ENCODE data around the gene AARSD1.
"Not testable (repeated sequence)": the region's sequence is repeated elsewhere in the genome, so short reads cannot be mapped to it uniquely, and the experiment has no call there.

AARSD1 gene

GRCh38 chr17:42920106-42920900 lies 44.0 kb downstream of the AARSD1 start:
- DNase-seq (ENCODE audit: low read depth, low spot score) = no peak

- DNase-seq (ENCODE audit: low read depth, low spot score) = not testable (repeated sequence)
Observed at GRCh38 chr17:42919522-42920077, 44.7 kb downstream of the AARSD1 start.

DNA sequence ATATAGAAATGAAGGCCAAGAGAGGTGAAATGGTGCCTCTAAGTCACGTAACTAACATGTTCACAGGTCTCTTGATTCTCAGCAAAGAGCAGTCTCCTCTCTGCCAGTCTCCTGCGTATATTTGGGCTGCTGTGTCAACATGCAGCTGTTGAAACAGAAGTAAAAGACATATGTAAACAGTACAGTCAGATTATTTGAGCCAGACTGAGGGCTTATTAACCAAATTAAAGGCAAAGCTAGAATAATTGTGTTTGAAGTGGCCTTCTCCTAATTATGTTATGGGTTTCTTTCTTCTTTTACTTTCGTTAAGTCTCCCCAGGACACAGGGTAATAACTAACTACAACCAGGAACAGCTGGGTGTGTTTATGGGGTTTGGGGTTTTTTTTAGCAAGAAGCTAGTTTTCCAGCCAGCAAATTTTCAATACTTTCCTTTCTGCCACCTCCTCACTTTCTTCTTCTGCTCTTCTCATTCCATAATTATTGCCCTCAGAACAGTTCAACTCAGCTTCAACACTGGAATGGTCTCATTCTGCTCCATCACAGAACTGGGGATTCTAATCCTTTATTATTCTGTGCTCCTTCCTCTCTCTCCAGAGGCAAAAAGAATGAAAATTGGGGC lies 45.2 kb downstream of the AARSD1 start:
- no peak for DNase-seq (ENCODE audit: low read depth, low spot score)

DNA sequence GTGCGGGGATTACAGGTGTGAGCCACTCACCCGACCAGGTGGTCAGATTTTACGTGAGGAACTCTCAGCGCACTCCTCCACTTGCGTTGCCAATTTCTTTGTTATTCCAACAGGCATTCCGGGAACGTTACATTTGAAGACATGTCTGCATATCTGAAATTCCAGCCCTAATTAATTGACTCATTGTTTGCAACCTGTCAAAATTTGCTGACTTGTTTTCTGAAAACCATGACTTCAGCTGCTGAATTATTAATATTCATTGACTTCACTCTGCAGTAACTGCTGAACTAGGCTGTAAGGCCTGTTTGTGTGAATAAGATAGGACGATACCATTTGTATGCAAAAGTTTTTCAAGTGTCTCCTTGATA lies 47.0 kb downstream of the AARSD1 start:
- DNase-seq (ENCODE audit: low read depth, low spot score) = no peak

DNA sequence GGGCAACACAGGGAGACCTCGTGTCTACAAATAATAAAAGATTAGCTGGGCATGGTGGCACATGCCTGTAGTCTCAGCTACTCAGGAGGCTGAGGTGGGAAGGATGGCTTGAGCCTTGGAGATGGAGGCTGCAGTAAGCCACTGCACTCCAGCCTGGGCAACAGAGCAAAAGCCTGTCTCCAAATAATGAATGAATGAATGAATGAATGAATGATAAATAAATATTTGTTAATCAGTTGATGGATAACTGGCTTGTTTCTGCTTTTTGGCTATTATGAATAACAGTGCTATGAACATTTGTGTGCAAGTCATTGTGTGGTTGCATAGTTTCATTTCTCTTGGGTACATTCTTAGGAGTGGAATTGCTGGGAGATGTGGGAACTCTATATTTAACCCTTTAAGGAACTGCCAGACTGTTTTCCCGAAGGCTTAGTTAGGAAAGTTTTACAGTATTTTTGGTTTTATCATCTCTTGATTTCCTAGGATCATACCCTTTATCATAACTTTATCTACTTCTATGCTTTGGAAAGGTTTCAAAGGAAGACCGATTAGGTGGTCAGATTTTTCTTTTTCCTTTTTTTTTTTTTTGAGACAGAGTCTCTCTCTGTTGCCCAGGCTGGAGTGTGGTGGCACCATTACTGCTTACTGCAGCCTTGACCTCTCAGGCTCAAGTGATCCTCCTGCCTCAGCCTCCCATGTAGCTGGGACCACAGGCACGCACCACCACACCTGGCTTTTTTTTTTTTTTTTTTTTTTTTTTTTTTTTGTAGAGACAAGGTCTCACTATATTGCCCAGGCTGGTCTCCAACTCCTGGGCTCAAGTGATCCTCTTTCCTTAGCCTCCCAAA lies 47.6 kb downstream of the AARSD1 start:
- DNase-seq (ENCODE audit: low read depth, low spot score) = not testable (repeated sequence)

GRCh38 chr17:42915288-42915687 lies 49.0 kb downstream of the AARSD1 start:
- DNase-seq (ENCODE audit: low read depth, low spot score) = not testable (repeated sequence)

DNA sequence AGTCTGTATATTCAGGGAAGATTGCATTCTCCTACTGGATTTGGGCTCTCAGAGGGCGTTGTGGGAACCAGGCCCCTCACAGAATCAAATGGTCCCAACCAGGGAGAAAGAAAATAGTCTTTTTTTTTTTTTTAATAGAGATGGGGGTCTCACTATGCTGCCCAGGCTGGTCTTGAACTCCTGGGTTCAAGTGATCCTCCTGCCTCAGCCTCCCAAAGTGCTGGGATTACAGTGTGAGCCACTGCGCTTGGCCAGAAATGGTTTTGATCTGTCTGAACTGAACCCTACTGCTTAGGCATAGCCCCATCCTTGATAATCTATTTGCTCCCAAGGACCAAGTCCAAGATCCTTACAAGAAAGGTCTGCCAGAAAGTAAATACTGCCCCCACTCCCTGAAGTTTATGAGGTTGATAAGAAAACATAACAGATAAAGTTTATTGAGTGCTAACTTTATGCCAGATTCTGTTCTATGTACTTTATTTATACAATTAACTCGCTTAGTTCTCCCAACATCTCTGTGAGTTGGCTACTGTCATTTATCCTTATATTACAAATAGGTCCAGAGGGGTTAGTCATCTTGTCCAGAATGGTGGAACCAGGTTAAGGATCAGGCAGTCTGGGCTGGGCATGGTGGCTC lies 50.2 kb downstream of the AARSD1 start:
- no peak for DNase-seq (ENCODE audit: low read depth, low spot score)

- DNase-seq (ENCODE audit: low read depth, low spot score) = no peak
Observed at GRCh38 chr17:42913522-42913921, 50.7 kb downstream of the AARSD1 start.

- DNase-seq (ENCODE audit: low read depth, low spot score) = no peak
Observed at GRCh38 chr17:42908872-42909700, 55.2 kb downstream of the AARSD1 start.

- no peak for DNase-seq (ENCODE audit: low read depth, low spot score)
Observed at GRCh38 chr17:42906772-42907446, 57.3 kb downstream of the AARSD1 start.

GRCh38 chr17:42904110-42904469 lies 60.2 kb downstream of the AARSD1 start:
- DNase-seq (ENCODE audit: low read depth, low spot score) = no peak

GRCh38 chr17:42901535-42902229 lies 62.6 kb downstream of the AARSD1 start:
- no peak for DNase-seq (ENCODE audit: low read depth, low spot score)

Measured in iPS DF 19.7 (cell line).